Amygdala (tissue), 56 donors: ENCODE data around the gene ARL15.

Source experiments
- DNase-seq, 56 donors: peaks; one replicate each; lab custom pipeline; 2025; lab: John Stamatoyannopoulos, UW

The ARL15 gene

GRCh38 chr5:53962306-53962705, 348.1 kb downstream of the ARL15 start:
- no peak for DNase-seq

DNA sequence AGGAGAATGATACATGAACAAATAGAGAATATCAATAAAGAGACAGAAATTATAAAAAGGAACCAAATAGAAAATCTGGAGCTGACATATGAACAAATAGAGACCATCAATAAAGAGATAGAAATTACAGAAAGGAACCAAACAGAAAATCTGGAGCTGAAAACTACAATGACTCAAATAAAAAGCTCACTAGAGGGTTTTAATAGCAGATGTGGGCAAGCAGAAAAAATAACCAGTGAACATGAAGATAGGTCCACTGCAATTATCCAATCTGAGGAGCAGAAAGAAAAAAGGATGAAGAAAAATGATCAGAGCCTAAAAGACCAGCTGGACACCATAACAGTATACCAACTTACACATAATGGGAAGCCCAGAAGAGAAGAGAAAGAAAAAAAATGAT, 353.7 kb downstream of the ARL15 start:
- DNase-seq = no peak

DNA sequence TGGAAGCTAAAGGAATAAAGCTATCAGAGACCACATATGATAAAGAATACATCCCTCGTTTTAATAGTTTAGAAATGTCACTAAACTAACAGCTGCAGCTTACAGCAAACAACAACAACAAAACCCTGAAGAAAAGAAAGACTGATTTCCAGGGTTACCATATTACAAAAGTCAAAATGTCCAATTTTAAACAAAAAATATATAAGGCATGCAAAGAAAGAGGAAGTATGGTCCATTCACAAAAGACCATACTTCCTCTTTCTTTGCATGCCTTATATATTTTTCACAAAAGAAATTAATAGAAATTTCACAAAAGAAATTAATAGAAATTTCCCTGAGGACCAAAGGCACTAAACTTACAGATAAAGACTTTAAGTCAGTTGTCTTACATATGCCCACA, 354.2 kb downstream of the ARL15 start:
- DNase-seq = no peak

DNA sequence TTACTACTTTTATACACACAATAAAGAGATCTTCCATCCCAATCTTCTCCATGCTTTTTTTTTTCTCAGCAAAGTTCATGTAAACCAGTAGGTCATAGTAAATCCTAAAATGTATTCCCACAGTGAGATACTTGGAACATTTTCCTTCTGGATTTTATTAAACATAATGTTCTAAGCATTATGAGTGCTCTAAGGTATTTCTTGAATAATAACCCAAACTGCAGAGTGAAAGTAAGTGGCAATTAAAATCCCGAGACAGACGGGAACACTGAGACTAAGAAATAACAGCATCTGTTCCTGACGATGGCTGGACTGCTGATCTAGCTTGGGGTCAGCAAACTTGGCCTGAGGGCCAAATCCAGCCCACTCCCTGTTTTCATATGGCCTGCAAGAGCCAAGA, 359.8 kb downstream of the ARL15 start:
- no peak for DNase-seq

- no peak for DNase-seq
Observed at GRCh38 chr5:53948598-53948997, 361.8 kb downstream of the ARL15 start.

GRCh38 chr5:53946405-53947100, 363.8 kb downstream of the ARL15 start:
- no peak for DNase-seq

- DNase-seq = no peak
Observed at GRCh38 chr5:53944981-53945380, 365.4 kb downstream of the ARL15 start.

DNA sequence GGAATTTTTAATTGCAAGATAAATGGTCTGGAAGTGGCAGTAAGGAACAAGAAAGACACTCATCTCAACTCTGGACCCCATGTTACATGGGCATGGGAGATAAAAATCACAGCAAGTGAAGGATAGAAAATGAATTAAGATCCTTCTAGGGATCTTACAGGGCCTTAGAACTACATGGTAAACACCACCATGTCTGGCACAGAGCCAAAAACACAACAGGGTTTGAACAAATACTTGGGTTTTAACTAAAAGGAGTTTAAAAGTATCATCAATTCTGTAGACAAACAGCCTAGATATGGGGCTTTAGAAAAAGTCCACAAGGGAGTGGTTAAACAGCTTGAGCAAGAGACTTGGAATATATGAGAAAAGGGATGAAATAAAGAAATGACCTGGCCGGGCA, 366.4 kb downstream of the ARL15 start:
- DNase-seq = no peak

DNA sequence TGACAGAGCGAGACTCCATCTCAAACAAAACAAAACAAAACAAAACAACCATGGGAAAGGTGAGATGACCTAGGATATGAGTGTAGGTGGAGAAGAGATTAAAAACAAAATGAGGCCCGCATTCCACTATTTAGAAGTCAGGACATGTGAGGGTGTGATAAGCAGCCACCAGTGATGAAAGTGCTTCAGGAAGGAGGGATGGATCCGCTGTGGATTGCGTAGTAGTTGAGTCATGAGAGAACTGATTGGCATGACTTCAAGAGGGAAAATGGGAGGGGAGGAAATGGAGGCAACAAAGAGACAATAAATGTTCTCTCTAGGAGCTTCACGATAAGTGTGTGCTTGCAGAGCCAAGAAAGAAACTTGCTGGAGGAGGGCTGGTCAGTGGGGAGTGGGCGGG, 367.6 kb downstream of the ARL15 start:
- DNase-seq = no peak

GRCh38 chr5:53940921-53941320, 369.5 kb downstream of the ARL15 start:
- no peak for DNase-seq

GRCh38 chr5:53937467-53937866, 372.9 kb downstream of the ARL15 start:
- no peak for DNase-seq

DNA sequence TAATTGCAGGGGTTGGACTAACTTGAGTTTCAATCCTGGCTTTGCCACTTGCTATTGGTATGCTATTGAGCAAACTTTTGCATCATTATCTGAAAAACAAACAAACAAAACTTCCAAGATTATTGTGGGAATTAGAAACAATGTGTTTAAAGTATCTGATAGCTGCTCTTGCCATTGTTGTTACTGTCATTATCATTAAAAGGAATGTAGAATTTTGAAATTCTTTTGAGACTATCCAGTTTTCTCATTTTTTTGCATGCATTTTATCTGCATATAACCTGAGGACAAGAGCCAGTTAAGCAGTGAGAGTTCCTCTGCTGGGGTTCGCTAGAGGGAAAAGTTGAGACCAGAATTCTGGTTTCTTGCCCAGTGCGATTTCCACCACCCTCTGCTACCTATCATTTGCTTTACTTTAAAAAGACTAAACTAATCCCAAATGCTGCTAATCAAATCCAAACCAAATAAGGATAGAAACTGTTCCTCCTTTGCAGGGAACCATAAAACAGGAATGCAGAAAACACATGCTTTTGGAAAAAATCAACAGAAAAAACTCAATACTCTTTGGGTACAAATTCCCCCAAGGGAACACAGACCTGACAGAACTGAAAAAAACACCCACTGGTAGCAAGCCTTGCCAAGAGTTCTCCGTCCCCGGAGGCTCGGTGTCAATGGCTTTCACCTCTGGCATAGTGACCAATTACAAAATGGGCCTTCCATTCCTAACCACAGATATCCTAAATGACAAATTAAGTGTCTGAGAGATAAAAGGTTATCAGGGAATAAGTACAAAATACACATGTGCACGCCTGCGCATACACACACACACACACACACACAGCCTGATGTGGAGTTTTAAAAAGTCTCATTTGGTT, 373.7 kb downstream of the ARL15 start:
- no peak for DNase-seq

- DNase-seq = no peak
Observed at GRCh38 chr5:53934151-53934820, 376.1 kb downstream of the ARL15 start.

- no peak for DNase-seq
Observed at GRCh38 chr5:53932351-53932750, 378.0 kb downstream of the ARL15 start.

DNA sequence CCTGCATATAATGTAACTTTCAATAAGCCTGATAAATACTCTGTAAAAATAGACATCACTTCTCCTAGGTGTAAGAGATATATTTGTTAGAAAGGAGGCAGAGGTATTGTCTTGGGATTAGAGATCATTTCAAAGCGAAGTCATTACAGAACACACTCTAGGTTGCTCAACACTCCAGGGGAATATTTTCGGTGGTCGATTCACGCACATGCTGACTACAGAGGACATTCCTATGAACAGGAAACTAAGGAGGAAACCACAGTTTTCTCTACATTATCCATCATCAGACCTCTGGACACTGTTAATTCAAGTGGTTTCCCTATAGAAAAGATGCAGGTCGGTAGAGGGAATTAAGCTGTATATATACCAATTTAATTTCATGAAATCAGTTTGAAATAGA, 379.9 kb downstream of the ARL15 start:
- no peak for DNase-seq

GRCh38 chr5:53929570-53929969, 380.8 kb downstream of the ARL15 start:
- no peak for DNase-seq

- no peak for DNase-seq
Observed at GRCh38 chr5:53929152-53929551, 381.2 kb downstream of the ARL15 start.

GRCh38 chr5:53928641-53929040, 381.7 kb downstream of the ARL15 start:
- DNase-seq = no peak

GRCh38 chr5:53927668-53928247, 382.6 kb downstream of the ARL15 start:
- no peak for DNase-seq

- DNase-seq = no peak
Observed at GRCh38 chr5:53926026-53926425, 384.3 kb downstream of the ARL15 start.

- DNase-seq = no peak
Observed at GRCh38 chr5:53924392-53924791, 386.0 kb downstream of the ARL15 start.
